ENCODE data around the gene DPH3. TPM values are rescaled to one million over a fixed set of nuclear protein-coding genes. Genes with fewer than 3 reads are reported as not detected.

The DPH3 gene
- total and polyA plus RNA-seq, 4 donors, result 11.7 to 22.0 (median 16.3) TPM

- Histone ChIP-seq H3K9me3 (ENCODE audit: control insufficient read depth in 4 of 4, insufficient read depth in 3 of 4, low read length in 3 of 4) (no peaks in the 10 kb centered on the region), H3K27ac (ENCODE audit: low read depth in 1 of 2, low read length in 1 of 2) (peak overlapping the region in 1 of 2 donors; percentile 32), H3K9ac (ENCODE audit: insufficient read depth in 1 of 2, low read length in 2 of 2) (no peak overlapping the region), H3K36me3 (ENCODE audit: control insufficient read depth in 4 of 4, insufficient read depth in 4 of 4, low read length in 4 of 4) (peaks cover 0 to 8% (median 6%) of the 10 kb centered on the region in 4 donors), H3K4me1 (ENCODE audit: control insufficient read depth in 5 of 5, insufficient read depth in 5 of 5, low read length in 5 of 5) (peaks cover 3 to 23% (median 9%) of the 10 kb centered on the region in 5 donors), H3K27me3 (ENCODE audit: control insufficient read depth in 3 of 3, insufficient read depth in 3 of 3, low read length in 2 of 3) (no peaks in the 10 kb centered on the region), H3K4me3 (no peak overlapping the region)
- no peak for TF ChIP-seq CTCF (IDR thresholded peaks at IDR 0.05; ENCODE audit: control extremely low read depth, extremely low read depth)
- ATAC-seq (ENCODE audit: insufficient read depth, low FRiP score) (no peak), DNase-seq (no peak)
- WGBS, 2 donors, result 89 to 94% methylated on average over 7 of the region's 7 CpGs
These were observed 40.4 kb upstream of the DPH3 start for GRCh38 chr3:16305111-16305541.

- Histone ChIP-seq H3K27me3 (ENCODE audit: control insufficient read depth in 3 of 3, insufficient read depth in 3 of 3, low read length in 2 of 3) (no peaks in the 10 kb centered on the region), H3K4me1 (ENCODE audit: control insufficient read depth in 5 of 5, insufficient read depth in 5 of 5, low read length in 5 of 5) (peaks cover 3 to 23% (median 9%) of the 10 kb centered on the region in 5 donors), H3K27ac (ENCODE audit: low read depth in 1 of 2, low read length in 1 of 2) (no peak overlapping the region), H3K9ac (ENCODE audit: insufficient read depth in 1 of 2, low read length in 2 of 2) (no peak overlapping the region), H3K4me3 (no peak overlapping the region), H3K9me3 (ENCODE audit: control insufficient read depth in 4 of 4, insufficient read depth in 3 of 4, low read length in 3 of 4) (no peaks in the 10 kb centered on the region), H3K36me3 (ENCODE audit: control insufficient read depth in 4 of 4, insufficient read depth in 4 of 4, low read length in 4 of 4) (peaks cover 0 to 8% (median 4%) of the 10 kb centered on the region in 4 donors)
- no peak for TF ChIP-seq CTCF (IDR thresholded peaks at IDR 0.05; ENCODE audit: control extremely low read depth, extremely low read depth)
- ATAC-seq (ENCODE audit: insufficient read depth, low FRiP score) (no peak), DNase-seq (no peak)
- WGBS, 2 donors, result 81 to 95% methylated on average over 2 of the region's 2 CpGs
These were observed 39.6 kb upstream of the DPH3 start for GRCh38 chr3:16304061-16305010.

DNA sequence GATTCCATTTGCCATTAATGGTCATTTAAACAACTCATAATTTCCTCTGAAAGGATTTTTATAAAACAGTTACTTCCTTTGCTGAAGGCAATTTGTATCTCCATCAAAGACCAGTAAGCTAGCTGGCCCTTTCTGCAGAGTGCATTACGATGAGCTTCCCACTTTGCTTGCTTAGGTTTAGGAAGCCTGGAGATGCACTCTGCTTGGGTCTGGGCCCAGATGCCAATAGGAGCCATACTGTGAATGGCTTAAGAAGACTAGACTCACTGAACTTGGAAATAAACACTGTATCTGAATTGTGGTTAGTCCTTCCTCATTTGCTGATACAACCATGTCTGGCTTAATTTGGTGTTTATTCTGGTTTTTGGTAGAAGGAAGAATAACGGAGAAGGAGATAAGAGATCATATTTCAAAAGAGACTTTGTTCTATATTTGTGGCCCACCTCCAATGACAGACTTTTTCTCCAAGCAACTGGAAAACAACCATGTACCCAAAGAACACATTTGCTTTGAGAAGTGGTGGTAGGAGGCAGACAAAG lies 38.4 kb upstream of the DPH3 start:
- 52 to 53% methylated on average over 2 of the region's 2 CpGs for WGBS, 2 donors
- TF ChIP-seq CTCF (IDR thresholded peaks at IDR 0.05; ENCODE audit: control extremely low read depth, extremely low read depth), result no peak
- peaks cover 0 to 10% (median 4%) of the 10 kb centered on the region in 4 donors for H3K36me3 ChIP-seq (ENCODE audit: control insufficient read depth in 4 of 4, insufficient read depth in 4 of 4, low read length in 4 of 4)

More for the DNA sequence above, 38.4 kb upstream of the DPH3 start:
- Histone ChIP-seq H3K27ac (ENCODE audit: low read depth in 1 of 2, low read length in 1 of 2) (no peak overlapping the region), H3K27me3 (ENCODE audit: control insufficient read depth in 3 of 3, insufficient read depth in 3 of 3, low read length in 2 of 3) (no peaks in the 10 kb centered on the region), H3K9me3 (ENCODE audit: control insufficient read depth in 4 of 4, insufficient read depth in 3 of 4, low read length in 3 of 4) (no peaks in the 10 kb centered on the region), H3K9ac (ENCODE audit: insufficient read depth in 1 of 2, low read length in 2 of 2) (no peak overlapping the region), H3K4me3 (no peak overlapping the region), H3K4me1 (ENCODE audit: control insufficient read depth in 5 of 5, insufficient read depth in 5 of 5, low read length in 5 of 5) (peaks cover 3 to 23% (median 9%) of the 10 kb centered on the region in 5 donors)
- no peak for ATAC-seq (ENCODE audit: insufficient read depth, low FRiP score)
- peak in 1 of 3 donors; percentile 29 for DNase-seq
